HPDE6-E6E7 (cell line): Measurements from ENCODE around the gene C19orf25.

Experiments used
- DNase-seq: peaks from one replicate; pipeline ENCODE4 v3.0.0; 2011; ENCODE audit warnings: missing footprints; ENCODE audit errors: extremely low spot score

C19orf25 gene

DNA sequence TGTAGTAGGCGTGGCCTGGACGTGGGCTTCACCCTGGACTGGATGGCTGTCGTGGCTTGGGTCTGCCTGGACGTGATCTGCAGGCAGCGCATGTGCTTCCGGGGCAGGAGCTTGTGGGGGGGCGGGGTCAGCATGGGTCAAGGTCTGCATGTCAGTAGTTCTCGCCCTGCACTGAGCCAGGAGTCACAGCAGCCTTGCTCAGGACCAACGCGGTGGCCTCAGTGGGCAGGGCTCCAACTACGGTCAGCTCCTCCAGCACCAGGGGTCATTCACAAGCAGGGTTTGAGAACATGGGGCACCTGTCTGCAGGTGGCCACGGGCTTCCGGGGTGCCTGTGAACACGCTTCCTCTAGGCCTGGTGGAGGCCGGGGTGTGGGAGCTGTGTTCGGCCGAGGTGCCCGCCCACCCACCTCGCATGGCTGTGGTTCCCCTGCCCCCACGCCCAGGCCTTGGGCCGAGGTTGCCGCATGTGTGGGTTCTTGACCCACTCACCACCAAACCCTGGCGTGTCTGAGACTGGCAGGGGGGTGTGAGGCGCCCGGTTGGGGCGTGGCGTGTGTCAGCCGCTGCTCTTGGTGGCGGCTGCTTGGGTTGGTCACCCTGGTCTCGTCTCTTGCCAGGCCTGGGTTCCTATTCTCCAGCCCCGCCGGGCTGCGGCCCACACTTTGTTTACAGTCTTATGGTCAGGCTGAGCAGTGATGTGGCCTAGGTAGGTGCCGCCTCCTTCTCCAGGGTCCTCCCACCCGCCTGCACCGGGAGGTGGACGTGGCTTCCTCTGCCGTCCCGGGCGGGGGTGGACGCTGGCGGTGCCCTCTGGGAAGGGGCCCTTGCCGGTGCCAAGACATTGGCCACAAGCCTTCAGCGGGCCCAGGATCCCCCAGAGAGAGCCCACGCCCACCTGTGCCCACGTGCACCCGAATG, 45.6 kb downstream of the C19orf25 start:
- no peak for DNase-seq

DNA sequence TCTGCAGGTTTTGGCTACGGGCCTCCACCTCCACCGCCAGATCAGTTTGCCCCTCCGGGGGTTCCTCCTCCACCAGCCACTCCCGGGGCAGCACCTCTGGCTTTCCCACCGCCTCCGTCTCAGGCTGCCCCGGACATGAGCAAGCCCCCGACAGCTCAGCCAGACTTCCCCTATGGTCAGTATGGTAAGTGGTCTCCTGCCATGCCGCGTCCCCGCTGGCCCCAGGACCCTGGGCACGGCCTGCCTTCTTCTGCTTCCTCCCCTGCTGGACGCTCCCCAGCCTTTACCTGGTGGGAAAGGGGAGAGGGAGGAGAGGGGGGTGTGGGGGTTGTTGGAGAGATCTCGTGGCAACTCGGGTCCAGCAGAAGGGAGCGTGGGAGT, 46.5 kb downstream of the C19orf25 start:
- no peak for DNase-seq

DNA sequence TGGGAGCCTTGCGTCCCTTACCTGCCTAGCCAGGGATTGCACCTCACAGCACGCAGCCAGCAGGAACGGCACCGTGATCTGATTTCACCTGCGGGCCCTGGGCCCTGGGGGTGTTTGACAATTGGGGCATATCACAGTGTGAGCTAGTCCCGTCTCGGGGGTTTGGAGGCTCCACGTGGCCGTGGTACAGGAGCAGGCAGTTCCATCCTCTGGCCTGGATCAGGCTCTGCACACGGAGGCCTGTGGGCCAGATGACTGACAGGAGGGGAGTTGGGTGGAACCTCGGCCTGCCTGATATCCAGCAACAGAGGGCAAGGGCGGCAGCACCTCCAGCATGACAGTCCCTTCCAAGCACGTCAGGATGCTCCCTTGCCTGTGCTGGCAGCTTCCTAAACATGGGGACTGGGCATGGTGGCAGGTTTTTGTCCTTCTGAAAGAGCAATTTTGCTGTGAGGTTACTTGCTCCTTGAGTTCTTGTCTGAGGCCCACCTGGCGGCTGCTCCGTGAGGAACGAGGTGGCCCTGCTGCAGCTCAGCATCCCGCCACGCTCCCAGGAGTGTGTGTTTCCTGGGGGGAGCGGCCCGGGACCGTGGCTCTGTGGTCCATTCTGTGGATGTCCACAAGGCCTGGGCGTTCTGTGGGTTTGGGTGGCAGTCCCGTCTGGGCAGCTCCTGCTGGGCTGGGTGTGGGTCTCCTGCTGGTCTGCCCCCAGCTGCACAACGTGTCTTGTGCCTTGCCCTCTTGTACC, 47.1 kb downstream of the C19orf25 start:
- DNase-seq = no peak

DNA sequence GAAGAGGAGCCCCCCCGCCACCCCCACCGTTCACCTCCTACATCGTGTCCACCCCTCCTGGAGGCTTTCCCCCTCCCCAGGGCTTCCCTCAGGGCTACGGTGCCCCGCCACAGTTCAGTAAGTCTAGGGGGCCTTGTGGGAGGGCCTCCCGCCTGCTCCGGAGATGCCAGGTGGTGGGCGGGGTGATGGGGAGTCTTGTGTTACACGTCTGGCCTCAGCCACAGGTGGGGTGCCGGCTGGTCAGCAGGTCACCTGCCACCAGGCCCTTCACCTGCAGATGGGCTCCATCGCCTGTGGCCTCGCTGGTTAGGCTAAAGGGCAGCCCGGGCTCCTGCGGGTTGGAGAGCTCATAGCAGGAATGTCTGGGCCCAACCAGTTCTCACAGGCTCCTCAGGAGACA, 48.8 kb downstream of the C19orf25 start:
- DNase-seq = no peak

DNA sequence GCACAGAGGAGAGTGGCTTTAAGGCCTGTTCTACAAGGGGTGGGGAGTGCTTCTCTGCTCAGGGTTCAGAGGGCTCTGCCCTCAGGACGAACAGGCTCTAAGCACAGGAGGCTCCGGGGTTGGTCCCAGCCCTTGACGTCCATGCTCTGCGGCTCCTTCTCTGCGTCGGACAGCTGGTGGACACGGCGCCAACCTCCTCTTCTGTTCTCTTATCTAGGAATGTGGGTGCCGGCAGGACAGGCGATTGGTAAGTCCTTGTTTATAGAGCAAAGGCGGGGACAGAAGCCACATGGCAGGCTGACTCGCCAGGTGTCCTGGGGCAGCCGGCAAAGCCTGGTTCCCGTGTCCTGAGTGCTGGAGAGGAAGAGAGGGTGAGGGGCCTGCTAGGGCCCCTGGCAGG, 49.3 kb downstream of the C19orf25 start:
- no peak for DNase-seq

DNA sequence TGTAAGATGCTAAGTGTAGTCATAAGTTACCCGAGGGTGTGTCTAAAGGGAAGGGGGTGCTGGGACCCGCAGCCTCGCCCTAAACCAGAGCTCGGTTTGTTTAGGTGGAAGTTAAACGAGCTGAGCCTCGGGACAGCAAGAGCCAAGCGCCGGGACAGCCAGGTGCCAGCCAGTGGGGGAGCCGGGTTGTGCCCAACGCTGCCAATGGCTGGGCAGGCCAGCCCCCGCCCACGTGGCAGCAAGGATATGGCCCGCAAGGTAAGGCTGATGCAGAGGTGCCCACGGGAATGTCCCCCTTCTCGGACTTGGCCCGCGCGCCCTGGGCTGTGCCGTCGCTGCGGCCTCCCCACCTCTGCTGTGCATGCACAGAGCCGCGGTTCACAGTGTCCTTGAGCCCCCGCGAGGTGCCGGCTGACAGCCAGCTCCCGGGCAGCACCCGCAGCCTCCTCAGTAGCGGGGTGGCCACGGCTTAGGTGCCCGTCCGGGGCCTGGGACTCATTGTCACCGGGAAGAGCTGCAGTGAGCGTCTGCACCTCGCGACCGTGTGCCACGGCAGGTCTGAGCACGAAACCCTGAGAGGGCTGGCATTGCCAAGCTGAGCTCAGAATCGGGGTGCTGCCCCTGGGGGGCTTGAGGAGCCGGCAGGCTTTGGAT, 50.1 kb downstream of the C19orf25 start:
- no peak for DNase-seq

DNA sequence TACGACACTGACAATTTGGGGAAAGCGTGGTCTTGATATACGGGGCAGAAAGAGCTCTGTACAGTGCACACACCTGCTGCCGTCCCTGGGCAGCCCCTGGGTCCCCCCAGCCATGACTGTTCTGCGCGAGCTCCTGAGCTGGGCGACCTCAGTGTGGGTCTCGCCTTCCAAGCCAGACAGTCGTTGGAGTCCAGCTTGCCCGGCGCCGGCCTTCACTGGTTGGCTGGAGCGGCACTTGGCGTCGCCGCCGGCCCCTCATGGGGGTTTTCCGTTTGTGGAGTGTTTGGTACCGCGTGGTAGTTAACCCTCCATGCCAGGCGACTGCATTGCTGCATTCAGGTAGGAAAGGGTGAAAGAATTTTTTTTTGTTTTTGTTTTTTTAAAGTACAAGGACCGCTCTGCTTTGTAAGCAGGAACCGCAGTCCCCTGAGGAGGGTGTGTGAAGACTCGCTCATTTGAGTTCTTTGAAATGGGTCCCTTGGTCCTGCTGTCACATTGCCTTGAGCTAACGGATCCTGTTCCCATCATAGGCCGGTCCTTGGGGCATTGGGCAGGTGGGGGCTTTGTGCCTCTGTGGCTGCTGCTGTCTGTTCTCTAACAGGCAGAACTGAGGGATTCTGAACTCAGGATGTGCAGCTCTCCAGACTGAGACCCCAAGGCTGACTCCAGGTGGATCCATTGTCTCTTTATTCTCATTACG, 51.6 kb downstream of the C19orf25 start:
- no peak for DNase-seq

DNA sequence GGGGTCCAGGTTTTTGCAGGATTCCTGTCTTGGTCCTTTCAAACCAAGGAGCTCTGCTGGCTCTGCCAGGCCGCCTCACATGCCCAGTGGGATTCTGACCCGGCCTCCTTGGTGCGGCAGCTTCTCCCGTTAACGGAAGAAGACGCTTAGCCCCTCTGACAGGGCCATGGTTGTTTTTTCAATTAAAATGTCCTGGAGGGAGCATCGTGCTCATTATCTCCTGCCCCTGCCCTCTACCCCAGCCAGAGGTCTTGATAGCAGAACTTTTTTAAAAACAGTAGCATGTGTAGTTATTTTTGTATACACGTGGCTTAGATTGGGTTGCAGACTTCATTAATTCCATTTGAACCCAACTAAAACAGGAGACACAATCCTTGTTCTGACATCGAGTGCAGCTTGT, 52.3 kb downstream of the C19orf25 start:
- DNase-seq = no peak

DNA sequence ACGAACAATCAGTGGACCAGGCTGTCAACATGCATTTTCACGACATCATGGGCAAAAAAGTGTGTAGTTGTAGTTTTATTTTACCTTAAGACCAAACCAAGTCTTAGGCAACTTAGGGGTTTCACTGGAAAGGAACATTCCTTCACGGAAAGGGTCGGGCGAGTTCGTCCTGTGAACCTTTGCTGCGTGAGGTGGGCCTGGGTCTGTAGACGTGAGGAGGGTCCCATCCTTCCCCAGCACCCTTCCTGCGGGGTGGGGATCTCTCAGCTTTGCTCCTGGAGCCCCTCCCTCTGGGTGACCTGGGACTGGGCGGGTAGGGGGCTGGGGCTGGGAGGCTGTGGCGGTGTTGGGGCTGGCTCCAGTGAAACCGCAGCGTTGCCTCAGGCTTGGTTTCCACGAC, 53.1 kb downstream of the C19orf25 start:
- DNase-seq = no peak

DNA sequence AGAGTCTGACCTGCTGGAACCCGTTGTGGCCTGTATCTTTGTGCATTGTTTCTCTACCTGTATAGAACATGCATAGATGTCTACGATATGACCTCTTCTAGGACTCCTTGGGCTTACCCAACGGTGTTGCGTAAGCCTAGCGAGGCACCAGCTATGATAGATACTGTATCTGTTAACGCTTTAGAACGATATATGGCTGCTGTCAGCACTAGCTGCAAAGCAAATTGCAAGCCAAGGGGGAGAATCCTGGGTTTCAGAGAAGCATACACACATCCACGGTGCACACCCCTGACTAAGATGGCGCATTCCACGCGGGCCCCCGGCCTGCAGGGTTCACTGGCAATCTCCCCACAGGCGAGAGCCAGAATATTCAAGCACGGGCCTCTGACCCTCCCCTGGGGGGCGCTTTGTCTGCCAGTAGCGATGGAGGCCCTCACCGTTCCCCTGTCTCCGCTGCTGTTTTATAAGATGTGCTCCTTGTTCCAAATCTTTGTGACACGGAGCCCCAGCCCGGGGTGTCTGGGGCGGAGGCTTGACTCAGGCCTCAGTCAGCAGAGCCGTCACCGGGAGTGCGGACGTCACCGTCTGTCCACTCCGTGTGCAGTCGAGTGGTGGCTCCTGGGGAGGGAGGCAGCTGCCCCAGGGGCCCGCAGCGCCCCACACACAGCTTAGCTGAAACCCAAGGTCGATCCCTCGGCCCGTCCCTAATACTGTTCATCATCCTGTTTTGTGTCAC, 53.7 kb downstream of the C19orf25 start:
- DNase-seq = no peak

DNA sequence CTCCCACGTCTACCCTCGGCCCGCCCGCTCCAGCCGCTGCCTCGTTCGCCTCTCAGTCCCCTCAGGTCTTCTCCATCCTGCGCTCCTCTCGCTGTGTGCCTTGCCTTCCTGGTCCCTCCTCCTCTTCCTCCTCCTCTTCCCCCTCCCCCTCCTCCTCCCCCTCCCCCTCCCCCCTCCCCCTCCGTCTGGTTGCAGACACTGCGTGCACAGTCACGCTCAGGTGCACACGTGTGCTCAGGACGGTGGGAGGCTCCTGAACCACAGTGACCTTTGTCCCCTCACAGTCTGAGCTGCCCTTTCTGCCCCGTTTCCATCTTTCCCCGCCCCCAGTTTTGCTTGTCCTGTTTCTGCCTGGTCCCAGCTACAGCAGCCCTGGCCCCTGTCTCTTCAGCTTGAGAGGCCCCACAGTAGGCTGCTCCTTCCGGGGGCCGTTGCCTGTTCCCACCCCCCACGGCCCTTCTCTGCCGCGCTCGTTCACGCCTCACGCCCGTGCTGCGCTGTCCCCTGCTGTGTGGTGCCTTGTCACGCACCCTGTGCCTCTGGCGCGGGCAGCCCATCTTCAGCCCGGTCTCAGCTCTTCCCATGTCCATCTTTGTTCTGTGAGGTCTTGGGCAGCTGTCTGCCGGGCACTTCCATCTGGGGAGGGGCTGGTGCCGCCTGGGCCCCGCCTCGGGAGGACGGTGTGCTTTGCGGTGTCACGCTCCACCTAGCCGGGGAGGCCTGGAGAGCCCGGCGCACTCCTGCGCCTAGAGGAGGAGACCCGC, 54.6 kb downstream of the C19orf25 start:
- no peak for DNase-seq

DNA sequence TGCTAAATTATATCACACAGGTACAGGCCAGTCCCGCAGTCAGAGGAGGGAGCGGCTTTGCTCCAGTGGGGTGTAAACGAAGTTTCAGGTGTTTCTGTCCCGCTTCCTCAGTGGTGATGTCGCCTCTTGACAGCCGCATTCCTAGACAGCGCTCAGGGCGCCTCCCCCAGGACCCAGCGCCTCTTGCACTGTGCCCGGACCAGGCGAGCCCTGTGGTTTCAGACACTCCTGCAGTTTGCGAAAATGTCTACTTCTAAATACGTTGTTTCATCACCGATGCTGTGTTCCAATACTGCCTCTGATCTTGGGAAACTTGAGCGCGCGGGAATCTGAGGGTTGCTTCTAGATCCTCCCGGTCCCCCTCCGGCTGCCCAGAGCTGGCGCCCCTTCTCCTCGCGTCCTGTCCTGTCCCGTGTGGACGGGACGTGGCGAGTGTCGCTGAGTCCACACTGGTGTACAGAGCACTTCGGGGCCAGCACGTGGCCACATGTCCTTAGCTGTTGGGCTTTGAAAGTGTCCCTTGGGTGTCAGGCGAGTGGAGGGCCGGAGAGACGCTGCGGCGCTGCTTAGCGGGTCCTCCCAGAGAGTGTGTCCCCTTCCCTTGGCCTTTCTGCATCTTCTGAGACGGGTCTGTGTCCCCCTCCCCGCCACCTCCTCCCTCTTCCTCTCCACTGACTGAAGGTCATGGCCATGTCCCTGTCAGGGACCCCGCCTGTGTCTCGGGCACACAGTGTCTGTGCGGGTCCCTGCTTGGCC, 55.4 kb downstream of the C19orf25 start:
- no peak for DNase-seq
